Measurements from ENCODE around the gene SREBF2. TPM values are rescaled to one million over a fixed set of nuclear protein-coding genes. Genes with fewer than 3 reads are reported as not detected.

Gene SREBF2
- total RNA-seq, 1 experiment from 2014 or later: 129 TPM

- H3K9me2 ChIP-seq (ENCODE audit: insufficient read depth): no peaks in the 10 kb centered on the region
- peaks cover 79% of the 10 kb centered on the region for H3K79me2 ChIP-seq (ENCODE audit: insufficient read depth, low read length)
- no peak overlapping the region for H2AFZ ChIP-seq (ENCODE audit: low read depth, low read length, poor library complexity, severe bottlenecking)
- BruUV-seq (replicated peaks): no TSS peak
- no peaks in the 10 kb centered on the region for H3K9me3 ChIP-seq (ENCODE audit: control insufficient read depth in 1 of 2, insufficient read depth in 1 of 2, low read depth in 1 of 2, low read length in 2 of 2)
- DNase-seq (ENCODE audit: low read depth, low spot score) (no peak), ATAC-seq (no peak)
- 0 out of 2 replicates have a peak overlapping the region, but pooled peaks have one; percentile 22 for H3K27ac ChIP-seq (ENCODE audit: low read depth, low read length)
- H4K20me1 ChIP-seq (ENCODE audit: insufficient read depth): peaks cover 12% of the 10 kb centered on the region; the same call in 1 of the 2 replicates
- intact Hi-C loops (cut with micrococcal nuclease): no loop called here
- H3K4me1 ChIP-seq (ENCODE audit: control insufficient read depth in 1 of 2, insufficient read depth in 2 of 2, low read length in 2 of 2): peaks cover 21 to 22% of the 10 kb centered on the region in 2 experiments
- RAD21 ChIA-PET (ENCODE audit: low non-redundant PET in 1 of 2, low total read pairs in 2 of 2, uncharacterized antibody in 2 of 2, unreplicated experiment in 2 of 2): no interaction called here
- TF ChIP-seq CBX3 (IDR thresholded peaks at IDR 0.05; ENCODE audit: low read depth) (no peak), ZFX (IDR thresholded peaks at IDR 0.05) (no peak), ELF1 (IDR thresholded peaks at IDR 0.05; ENCODE audit: borderline replicate concordance, low read depth) (no peak), POLR2A (IDR thresholded peaks at IDR 0.05; ENCODE audit: borderline replicate concordance, extremely low read depth, insufficient read depth, insufficient read length) (no peak)
- TF ChIP-seq, protein P1, sequence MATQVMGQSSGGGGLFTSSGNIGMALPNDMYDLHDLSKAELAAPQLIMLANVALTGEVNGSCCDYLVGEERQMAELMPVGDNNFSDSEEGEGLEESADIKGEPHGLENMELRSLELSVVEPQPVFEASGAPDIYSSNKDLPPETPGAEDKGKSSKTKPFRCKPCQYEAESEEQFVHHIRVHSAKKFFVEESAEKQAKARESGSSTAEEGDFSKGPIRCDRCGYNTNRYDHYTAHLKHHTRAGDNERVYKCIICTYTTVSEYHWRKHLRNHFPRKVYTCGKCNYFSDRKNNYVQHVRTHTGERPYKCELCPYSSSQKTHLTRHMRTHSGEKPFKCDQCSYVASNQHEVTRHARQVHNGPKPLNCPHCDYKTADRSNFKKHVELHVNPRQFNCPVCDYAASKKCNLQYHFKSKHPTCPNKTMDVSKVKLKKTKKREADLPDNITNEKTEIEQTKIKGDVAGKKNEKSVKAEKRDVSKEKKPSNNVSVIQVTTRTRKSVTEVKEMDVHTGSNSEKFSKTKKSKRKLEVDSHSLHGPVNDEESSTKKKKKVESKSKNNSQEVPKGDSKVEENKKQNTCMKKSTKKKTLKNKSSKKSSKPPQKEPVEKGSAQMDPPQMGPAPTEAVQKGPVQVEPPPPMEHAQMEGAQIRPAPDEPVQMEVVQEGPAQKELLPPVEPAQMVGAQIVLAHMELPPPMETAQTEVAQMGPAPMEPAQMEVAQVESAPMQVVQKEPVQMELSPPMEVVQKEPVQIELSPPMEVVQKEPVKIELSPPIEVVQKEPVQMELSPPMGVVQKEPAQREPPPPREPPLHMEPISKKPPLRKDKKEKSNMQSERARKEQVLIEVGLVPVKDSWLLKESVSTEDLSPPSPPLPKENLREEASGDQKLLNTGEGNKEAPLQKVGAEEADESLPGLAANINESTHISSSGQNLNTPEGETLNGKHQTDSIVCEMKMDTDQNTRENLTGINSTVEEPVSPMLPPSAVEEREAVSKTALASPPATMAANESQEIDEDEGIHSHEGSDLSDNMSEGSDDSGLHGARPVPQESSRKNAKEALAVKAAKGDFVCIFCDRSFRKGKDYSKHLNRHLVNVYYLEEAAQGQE (IDR thresholded peaks at IDR 0.05; ENCODE audit: low read depth): no peak
- H3K27me3 ChIP-seq (ENCODE audit: insufficient read depth, low read length): no peaks in the 10 kb centered on the region
- H3K36me3 ChIP-seq (ENCODE audit: control insufficient read depth in 1 of 2, insufficient read depth in 2 of 2, low read length in 2 of 2): 0 out of 4 replicates have a peak, but pooled peaks cover 0 to 3% of the 10 kb centered on the region in 2 experiments
- no peak overlapping the region for H3K4me3 ChIP-seq (replicated peaks in 1 of 2; ENCODE audit: low read depth in 1 of 2, low read length in 2 of 2)
- CTCF ChIA-PET: interaction anchor here (1.1 kb wide), 1 partner anchor 165 kb away, joined by 7 read pairs; no protein-coding TSS in a partner anchor
- no peak overlapping the region for H3K4me2 ChIP-seq (ENCODE audit: low read length)
- POLR2A ChIA-PET: no interaction called here
- no peak overlapping the region for H3K9ac ChIP-seq (ENCODE audit: low read length)
Observed at GRCh38 chr22:41862160-41862529, 29.2 kb downstream of the SREBF2 start.
